ENCODE measurements around the gene NDUFV1.
"Not testable (repeated sequence)": the region's sequence is repeated elsewhere in the genome, so short reads cannot be mapped to it uniquely, and the experiment has no call there.

NDUFV1 gene

DNA sequence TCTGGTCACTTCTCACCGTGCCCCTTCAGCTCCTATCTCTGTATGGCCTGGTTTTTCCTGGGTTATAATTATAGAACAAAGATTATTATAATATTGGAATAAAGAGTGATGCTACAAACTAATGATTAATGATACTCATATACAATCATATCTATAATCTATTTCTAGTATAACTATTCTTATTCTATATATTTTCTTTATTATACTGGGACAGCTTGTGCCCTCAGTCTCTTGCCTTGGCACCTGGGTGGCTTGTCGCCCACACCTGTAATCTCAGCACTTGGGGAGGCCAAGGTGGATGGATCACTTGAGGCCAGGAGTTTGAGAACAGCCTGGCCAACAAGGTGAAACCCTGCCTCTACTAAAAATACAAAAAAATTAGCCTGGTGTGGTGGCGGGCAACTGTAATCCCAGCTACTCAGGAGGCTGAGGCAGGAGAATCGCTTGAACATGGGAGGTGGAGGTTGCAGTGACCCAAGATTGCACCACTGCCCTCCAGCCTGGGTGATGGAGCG is 53.0 kb downstream of the NDUFV1 start:
- DNase-seq: not testable (repeated sequence)

DNA sequence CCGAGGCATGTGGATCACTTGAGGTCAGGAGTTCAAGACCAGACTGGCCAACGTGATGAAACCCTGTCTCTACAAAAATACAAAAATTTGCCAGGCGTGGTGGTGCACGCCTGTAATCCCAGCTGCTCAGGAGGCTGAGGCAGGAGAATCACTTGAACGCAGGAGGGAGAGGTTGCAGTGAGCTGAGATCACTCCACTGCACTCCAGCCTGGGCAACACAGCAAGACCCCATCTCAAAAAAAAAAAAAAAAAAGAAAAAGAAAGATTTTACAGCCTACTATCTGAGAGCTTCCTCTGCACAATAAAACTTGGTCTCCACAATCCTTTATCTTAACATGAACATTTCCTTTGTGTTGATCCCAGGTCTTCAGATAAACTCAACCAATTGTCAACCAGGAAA is 54.0 kb downstream of the NDUFV1 start:
- not testable (repeated sequence) for DNase-seq

All from NCI-H226 (cell line).